ENCODE data around the gene NUB1.

NUB1 gene

DNA sequence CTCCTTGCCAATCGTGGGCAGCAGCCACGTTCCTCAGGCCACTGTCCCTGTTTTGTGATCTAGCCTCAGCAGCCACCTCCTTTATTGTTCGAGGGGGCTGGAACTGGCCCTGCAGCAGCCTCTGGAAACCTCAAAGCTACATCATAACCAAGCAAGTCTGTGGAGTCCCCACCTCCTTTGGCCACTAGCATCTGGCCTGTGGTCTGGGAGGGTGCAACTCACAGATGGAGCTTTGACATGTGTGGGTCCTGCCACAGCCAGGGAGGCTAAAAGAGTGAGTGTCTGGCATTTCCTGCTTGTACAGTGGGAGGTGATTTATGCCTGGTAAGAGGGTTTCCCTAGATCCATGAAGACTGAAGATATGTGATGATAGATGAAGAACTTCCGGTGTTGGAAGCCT is 32.3 kb upstream of the NUB1 start:
- H3K27ac ChIP-seq, result no peak overlapping the region
- TF ChIP-seq, protein P1, sequence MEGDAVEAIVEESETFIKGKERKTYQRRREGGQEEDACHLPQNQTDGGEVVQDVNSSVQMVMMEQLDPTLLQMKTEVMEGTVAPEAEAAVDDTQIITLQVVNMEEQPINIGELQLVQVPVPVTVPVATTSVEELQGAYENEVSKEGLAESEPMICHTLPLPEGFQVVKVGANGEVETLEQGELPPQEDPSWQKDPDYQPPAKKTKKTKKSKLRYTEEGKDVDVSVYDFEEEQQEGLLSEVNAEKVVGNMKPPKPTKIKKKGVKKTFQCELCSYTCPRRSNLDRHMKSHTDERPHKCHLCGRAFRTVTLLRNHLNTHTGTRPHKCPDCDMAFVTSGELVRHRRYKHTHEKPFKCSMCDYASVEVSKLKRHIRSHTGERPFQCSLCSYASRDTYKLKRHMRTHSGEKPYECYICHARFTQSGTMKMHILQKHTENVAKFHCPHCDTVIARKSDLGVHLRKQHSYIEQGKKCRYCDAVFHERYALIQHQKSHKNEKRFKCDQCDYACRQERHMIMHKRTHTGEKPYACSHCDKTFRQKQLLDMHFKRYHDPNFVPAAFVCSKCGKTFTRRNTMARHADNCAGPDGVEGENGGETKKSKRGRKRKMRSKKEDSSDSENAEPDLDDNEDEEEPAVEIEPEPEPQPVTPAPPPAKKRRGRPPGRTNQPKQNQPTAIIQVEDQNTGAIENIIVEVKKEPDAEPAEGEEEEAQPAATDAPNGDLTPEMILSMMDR (conservative IDR thresholded peaks at IDR 0.05), result no peak

DNA sequence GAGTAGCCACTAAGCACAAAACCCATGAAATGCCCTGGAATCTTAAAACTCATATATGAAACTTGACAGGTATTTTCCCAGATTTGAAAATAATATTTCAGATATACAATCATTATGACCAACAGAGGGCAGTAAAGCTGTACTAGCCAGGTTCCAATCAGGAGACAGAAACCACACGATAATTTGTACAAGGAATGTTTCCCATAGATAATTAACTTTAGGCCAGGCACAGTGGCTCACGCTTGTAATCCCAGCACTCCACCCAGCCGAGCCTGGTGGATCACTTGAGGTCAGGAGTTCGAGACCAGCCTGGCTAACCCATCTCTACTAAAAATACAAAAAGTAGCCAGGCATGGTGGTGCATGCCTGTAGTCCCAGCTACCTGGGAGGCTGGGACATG is 31.0 kb upstream of the NUB1 start:
- no peak overlapping the region for H3K27ac ChIP-seq
- TF ChIP-seq, protein P1 (conservative IDR thresholded peaks at IDR 0.05), result peak; percentile 81

DNA sequence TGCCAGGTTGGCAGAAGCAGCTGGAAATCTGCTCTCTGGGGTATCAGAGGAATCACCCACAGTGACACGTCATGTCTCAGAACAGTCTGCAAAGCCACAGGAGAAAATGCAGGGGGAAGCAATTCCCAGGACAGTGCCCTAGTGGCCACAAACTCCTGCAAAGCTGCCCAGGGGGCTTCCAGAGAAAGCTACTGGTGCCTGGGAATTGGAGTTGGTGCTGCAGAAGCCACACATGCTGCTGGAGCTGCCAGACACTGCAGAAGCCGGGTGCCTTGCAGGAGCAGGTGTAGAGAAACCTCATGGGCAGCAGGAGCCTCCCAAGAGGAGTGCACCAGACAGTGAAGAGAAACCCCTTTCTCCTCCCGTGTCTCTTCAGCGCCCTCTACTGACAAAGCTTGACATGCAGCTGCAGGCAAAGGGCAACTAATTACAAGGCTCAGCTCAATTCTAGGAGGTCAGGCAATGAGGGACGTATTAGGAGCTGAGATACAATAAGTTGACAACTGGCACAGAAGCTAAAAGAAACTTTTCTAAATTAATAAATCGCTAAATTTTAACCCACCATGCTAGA is 30.2 kb upstream of the NUB1 start:
- TF ChIP-seq, protein P1 (conservative IDR thresholded peaks at IDR 0.05), result peak; percentile 48
- H3K27ac ChIP-seq, result no peak overlapping the region

DNA sequence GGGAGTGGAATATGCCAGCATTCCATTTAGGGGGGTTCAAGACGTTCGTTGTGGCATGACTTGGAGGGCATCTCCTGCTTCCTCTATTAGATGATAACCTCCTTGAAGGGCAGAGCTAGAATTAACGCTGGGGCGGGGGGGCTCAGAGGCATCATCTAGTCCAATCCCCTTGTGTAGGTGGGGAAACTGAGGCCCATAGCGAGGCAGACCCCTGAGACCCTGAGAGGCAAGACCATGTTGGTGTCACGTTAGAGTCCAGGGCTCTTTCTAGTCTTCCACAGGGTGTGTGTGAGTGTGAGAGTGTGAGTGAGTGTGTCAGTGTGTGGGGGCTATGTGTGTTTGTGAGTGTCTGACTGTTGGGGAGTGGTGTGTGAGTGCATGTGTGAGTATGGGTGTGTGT is 29.3 kb upstream of the NUB1 start:
- TF ChIP-seq, protein P1 (conservative IDR thresholded peaks at IDR 0.05), result no peak
- H3K27ac ChIP-seq, result no peak overlapping the region

DNA sequence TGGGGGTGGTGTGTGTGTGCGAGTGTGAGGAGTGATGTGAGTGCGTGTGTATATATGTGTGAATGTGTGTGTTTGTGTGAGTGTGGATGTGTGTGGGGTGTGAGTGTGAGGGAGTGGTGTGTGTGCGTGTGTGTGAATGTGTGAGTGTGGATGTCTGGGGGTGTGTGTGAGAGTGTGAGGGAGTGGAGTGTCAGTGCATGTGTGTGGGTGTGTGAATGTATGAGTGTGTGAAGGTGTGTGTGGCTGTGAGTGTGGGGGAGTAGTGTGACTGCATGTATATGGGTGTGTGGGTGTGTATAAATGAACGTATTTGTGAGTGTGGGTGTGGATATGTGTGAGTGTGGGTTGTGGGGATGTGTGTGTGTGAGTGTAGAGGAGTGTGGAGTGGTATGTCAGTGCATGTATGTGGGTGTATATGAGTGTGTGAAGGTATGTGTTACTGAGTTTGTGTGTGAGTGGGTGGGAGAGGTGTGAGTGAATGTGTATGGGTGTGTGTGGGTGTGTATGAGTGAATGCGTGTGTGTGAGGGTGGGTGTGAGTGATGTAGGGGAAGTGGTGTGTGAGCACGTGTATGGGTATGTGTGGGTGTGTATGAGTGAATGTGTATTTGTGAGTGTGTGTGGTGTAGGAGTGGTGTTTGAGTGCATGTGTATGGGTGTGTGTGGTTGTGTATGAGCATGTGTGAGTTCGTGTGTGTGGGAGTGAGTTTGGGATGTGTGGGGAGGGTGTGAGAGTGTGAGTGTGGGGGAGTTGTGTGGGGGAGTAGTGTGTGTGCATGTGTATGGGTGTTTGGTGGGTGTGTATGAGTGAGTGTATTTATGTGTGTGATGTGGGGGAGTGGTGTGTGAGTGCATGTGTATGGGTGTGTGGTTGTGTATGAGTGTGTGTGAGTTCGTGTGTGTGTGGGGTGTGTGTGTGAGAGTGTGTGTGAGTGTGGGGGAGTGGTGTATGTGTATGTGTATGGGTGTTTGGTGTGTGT is 28.5 kb upstream of the NUB1 start:
- no peak overlapping the region for H3K27ac ChIP-seq
- TF ChIP-seq, protein P1 (conservative IDR thresholded peaks at IDR 0.05), result no peak

DNA sequence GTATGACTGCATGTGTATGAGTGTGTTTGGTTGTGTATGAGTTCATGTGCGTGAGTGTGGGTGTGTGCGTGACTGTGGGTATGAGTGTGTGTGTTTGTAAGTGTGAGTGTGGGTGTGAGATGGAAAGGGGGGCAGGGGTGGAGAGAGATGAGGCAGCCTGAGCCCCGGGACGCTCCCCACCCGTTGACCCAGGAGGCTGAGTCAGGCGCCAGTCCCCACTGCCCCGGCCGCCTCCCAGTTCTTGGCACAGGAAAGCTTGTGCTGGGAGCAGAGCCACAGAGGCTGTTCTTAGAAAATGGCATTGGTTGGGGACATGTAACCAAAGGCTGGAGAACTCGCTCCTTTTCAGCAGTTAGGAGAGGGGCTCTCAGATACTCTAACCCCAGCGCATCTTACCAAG is 27.8 kb upstream of the NUB1 start:
- H3K27ac ChIP-seq, result no peak overlapping the region
- TF ChIP-seq, protein P1 (conservative IDR thresholded peaks at IDR 0.05), result no peak

DNA sequence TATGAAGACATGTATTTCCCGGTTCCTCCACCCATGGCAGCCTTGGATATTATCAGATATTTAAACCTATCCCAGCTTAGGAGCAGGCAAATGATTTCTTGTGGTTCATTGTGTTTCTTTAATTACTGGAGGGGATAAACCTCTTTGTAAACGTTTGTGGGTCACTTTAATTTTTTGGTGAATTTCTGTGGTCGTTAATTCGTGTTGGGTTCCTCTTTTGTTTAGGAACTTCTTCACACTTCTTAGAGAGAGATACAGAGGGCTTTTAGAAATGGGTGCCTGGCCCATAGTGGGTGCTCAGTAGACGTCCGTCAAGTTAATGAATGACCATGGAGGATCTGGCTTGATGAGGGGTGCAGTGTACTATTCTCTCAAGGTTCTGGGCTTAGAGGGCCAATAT is 27.2 kb upstream of the NUB1 start:
- TF ChIP-seq, protein P1 (conservative IDR thresholded peaks at IDR 0.05), result no peak

More for the DNA sequence above, 27.2 kb upstream of the NUB1 start:
- H3K27ac ChIP-seq, result no peak overlapping the region

All from VCaP (cell line).